C4-2B (cell line): ENCODE measurements around the gene LRCH2.

Experiments used
- H3K27ac ChIP-seq: fragments of 450-650 bp; 2 replicates; pipeline ENCODE4 v1.5.1; 2017
- ZFX ChIP-seq: fragments of 450-650 bp; IDR thresholded peaks from 2 replicates; pipeline ENCODE4 v1.6.1; 2017
- TF ChIP-seq, protein P1 (sequence below): fragments of 450-650 bp; conservative IDR thresholded peaks from 2 replicates; pipeline ENCODE4 v1.5.1; 2017; ENCODE audit warnings: mild to moderate bottlenecking

Gene LRCH2

DNA sequence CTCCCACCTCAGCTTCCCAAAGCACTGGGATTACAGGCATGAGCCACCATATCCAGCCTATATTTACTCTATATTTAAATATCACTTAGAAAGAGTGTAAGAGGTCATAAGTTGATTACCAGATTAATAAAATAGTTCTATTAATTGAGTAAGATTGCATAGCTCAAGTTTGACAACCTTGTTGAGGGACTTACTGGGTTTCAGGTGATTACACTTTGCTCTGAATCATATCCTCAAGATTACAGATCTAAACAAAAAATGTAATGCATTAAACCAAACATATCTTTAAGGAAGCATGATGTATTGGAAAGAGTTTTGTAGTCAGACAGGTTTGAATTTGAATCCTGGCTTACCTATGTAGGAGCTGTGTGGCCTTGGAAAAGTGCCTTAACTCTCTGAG lies 168.6 kb downstream of the LRCH2 start:
- TF ChIP-seq, protein P1, sequence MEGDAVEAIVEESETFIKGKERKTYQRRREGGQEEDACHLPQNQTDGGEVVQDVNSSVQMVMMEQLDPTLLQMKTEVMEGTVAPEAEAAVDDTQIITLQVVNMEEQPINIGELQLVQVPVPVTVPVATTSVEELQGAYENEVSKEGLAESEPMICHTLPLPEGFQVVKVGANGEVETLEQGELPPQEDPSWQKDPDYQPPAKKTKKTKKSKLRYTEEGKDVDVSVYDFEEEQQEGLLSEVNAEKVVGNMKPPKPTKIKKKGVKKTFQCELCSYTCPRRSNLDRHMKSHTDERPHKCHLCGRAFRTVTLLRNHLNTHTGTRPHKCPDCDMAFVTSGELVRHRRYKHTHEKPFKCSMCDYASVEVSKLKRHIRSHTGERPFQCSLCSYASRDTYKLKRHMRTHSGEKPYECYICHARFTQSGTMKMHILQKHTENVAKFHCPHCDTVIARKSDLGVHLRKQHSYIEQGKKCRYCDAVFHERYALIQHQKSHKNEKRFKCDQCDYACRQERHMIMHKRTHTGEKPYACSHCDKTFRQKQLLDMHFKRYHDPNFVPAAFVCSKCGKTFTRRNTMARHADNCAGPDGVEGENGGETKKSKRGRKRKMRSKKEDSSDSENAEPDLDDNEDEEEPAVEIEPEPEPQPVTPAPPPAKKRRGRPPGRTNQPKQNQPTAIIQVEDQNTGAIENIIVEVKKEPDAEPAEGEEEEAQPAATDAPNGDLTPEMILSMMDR = no peak
- no peak for TF ChIP-seq ZFX
- no peak overlapping the region for H3K27ac ChIP-seq
